ENCODE data around the gene NUMBL. TPM values are rescaled to one million over a fixed set of nuclear protein-coding genes. Genes with fewer than 3 reads are reported as not detected.

The NUMBL gene
- total RNA-seq, 4 donors from 2014 or later, result 35.8 to 60.6 (median 49.1) TPM

DNA sequence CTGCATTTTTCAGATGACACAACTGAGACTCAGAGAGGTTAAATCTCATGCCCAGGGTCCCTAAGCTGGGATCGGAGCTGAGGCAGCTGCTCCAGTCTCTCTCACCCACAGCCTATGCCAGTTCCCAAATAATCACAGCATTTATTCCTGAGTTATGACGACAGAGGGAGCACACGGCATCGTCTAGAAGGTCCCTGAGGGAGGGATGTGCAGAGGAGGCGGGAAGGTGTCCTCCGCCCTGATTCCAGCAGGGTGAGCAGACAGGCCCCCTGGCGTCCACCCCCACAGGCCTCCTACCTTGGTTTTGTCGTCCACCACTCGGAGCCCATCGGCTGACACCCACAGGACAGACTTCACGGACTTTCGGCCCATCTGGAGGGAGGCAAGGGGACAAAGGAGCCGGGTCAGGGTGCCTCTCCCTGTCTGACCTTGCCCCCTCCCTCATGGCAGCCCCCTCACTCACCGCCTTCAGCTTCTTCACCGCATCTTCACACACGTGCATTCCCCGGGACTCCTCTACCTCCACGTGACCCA, 8.0 kb downstream of the NUMBL start:
- no peaks in the 10 kb centered on the region for H3K9me3 ChIP-seq
- H3K36me3 ChIP-seq, result peaks cover 0 to 96% of the 10 kb centered on the region in 2 donors
- WGBS, 2 donors (ENCODE audit: low coverage in 1 of 2), result 77 to 100% methylated on average over 2 to 10 of the region's 18 CpGs
- no peak for ATAC-seq
- no peak for TF ChIP-seq EP300 (IDR thresholded peaks at IDR 0.05)
- TF ChIP-seq POLR2AphosphoS5 (IDR thresholded peaks at IDR 0.05), result no peak
- TF ChIP-seq POLR2A (IDR thresholded peaks at IDR 0.05), result no peak
- no peak for TF ChIP-seq CTCF (IDR thresholded peaks at IDR 0.05)
- H3K4me3 ChIP-seq, result no peak overlapping the region
- no peak overlapping the region for H3K27ac ChIP-seq
- peaks cover 0 to 9% (median 0%) of the 10 kb centered on the region in 3 donors for H3K4me1 ChIP-seq
- no peaks in the 10 kb centered on the region for H3K27me3 ChIP-seq

- Histone ChIP-seq H3K36me3 (peaks cover 0 to 100% of the 10 kb centered on the region in 2 donors), H3K4me3 (no peak overlapping the region), H3K27ac (no peak overlapping the region), H3K4me1 (no peaks in the 10 kb centered on the region), H3K27me3 (no peaks in the 10 kb centered on the region), H3K9me3 (no peaks in the 10 kb centered on the region)
- TF ChIP-seq EP300 (IDR thresholded peaks at IDR 0.05) (no peak), CTCF (IDR thresholded peaks at IDR 0.05) (no peak), POLR2A (IDR thresholded peaks at IDR 0.05) (no peak), POLR2AphosphoS5 (IDR thresholded peaks at IDR 0.05) (no peak)
- ATAC-seq, result no peak
- 100% methylated on average over 1 of the region's 4 CpGs; no CpG with 5 or more reads in 1 of the 2 donors for WGBS, 2 donors (ENCODE audit: low coverage in 1 of 2)
These were observed 9.4 kb downstream of the NUMBL start for GRCh38 chr19:40681039-40681438.

- no peaks in the 10 kb centered on the region for H3K27me3 ChIP-seq
- no peaks in the 10 kb centered on the region for H3K9me3 ChIP-seq
- no peak for ATAC-seq
- no peaks in the 10 kb centered on the region for H3K4me1 ChIP-seq
- H3K27ac ChIP-seq, result no peak overlapping the region
- TF ChIP-seq CTCF (IDR thresholded peaks at IDR 0.05), result no peak
- no CpG with 5 or more reads among the region's 23 CpGs for WGBS, 2 donors (ENCODE audit: low coverage in 1 of 2)
- peaks cover 0 to 99% of the 10 kb centered on the region in 2 donors for H3K36me3 ChIP-seq
- H3K4me3 ChIP-seq, result no peak overlapping the region
These were observed 13.3 kb downstream of the NUMBL start for GRCh38 chr19:40677156-40677555.

DNA sequence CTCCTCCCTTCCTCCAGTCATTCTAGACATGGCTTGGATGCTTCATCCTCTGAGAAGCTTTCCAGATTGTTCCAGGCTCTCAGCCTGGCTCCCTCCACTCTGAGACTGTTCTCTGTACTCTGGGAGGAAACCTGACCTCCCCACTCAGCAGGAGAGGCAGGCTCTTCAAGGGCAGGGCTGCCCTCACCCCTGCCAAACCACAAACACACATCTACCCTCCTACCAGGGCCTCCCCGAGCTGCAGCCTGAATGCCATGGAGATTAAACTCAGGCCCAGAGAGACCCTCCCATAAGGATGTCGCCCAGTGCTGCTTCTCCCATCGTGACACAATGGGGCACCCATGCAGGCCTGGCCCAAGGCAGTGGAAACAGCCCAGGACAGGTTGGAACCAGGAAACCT, 16.2 kb downstream of the NUMBL start:
- no peak for ATAC-seq
- WGBS, 2 donors (ENCODE audit: low coverage in 1 of 2), result no CpG with 5 or more reads among the region's 3 CpGs
- H3K36me3 ChIP-seq, result peaks cover 0 to 99% of the 10 kb centered on the region in 2 donors

More for the DNA sequence above, 16.2 kb downstream of the NUMBL start:
- Histone ChIP-seq H3K4me1 (no peaks in the 10 kb centered on the region), H3K9me3 (no peaks in the 10 kb centered on the region), H3K27me3 (no peaks in the 10 kb centered on the region), H3K27ac (no peak overlapping the region), H3K4me3 (no peak overlapping the region)
- TF ChIP-seq CTCF (IDR thresholded peaks at IDR 0.05) (no peak), POLR2A (IDR thresholded peaks at IDR 0.05) (no peak), EP300 (IDR thresholded peaks at IDR 0.05) (no peak)

Data from gastroesophageal sphincter (tissue), 4 donors.